ENCODE measurements around the gene CD58. TPM values are rescaled to one million over a fixed set of nuclear protein-coding genes. Genes with fewer than 3 reads are reported as not detected.

CD58 gene
- total RNA-seq, 2 donors from 2014 or later: 15.4 to 32.7 TPM

- peak overlapping the region; percentile 70 for H3K27ac Mint-ChIP-seq
- H3K4me3 Mint-ChIP-seq: peak overlapping the region; percentile 4 to 70
Observed at GRCh38 chr1:116560704-116561490, 9.9 kb downstream of the CD58 start.

GRCh38 chr1:116559304-116559761, 11.5 kb downstream of the CD58 start:
- no peak for ATAC-seq (replicated peaks in 1 of 2)
- H3K27me3 Mint-ChIP-seq (ENCODE audit: low read depth): no peaks in the 10 kb centered on the region
- peaks cover 14 to 19% of the 10 kb centered on the region in 2 donors for H3K36me3 Mint-ChIP-seq (ENCODE audit: insufficient read depth in 2 of 2)

More at GRCh38 chr1:116560704-116561490, 9.9 kb downstream of the CD58 start:
- ATAC-seq (replicated peaks in 1 of 2): no peak
- H3K36me3 Mint-ChIP-seq (ENCODE audit: insufficient read depth in 2 of 2): peaks cover 20 to 27% of the 10 kb centered on the region in 2 donors
- peaks cover 4 to 9% of the 10 kb centered on the region in 2 donors for H3K9me3 Mint-ChIP-seq
- DNase-seq: no peak
- no peaks in the 10 kb centered on the region for H3K27me3 Mint-ChIP-seq (ENCODE audit: low read depth)
- peaks cover 83% of the 10 kb centered on the region for H3K4me1 Mint-ChIP-seq (ENCODE audit: low read depth)

GRCh38 chr1:116558571-116558970, 12.3 kb downstream of the CD58 start:
- H3K4me3 Mint-ChIP-seq: peak overlapping the region; percentile 64 to 82
- H3K9me3 Mint-ChIP-seq: peaks cover 0 to 4% of the 10 kb centered on the region in 2 donors
- H3K36me3 Mint-ChIP-seq (ENCODE audit: insufficient read depth in 2 of 2): peaks cover 10 to 13% of the 10 kb centered on the region in 2 donors
- peaks cover 87% of the 10 kb centered on the region for H3K4me1 Mint-ChIP-seq (ENCODE audit: low read depth)
- DNase-seq (no peak), ATAC-seq (replicated peaks in 1 of 2) (no peak)
- H3K27ac Mint-ChIP-seq: peak overlapping the region; percentile 90
- no peaks in the 10 kb centered on the region for H3K27me3 Mint-ChIP-seq (ENCODE audit: low read depth)

More at GRCh38 chr1:116559304-116559761, 11.5 kb downstream of the CD58 start:
- peak overlapping the region; percentile 55 to 82 for H3K4me3 Mint-ChIP-seq
- peak overlapping the region; percentile 90 for H3K27ac Mint-ChIP-seq
- peaks cover 4 to 8% of the 10 kb centered on the region in 2 donors for H3K9me3 Mint-ChIP-seq
- no peak for DNase-seq
- H3K4me1 Mint-ChIP-seq (ENCODE audit: low read depth): peaks cover 87% of the 10 kb centered on the region

- DNase-seq: no peak
Observed at GRCh38 chr1:116558140-116558549, 12.7 kb downstream of the CD58 start.

GRCh38 chr1:116557323-116557878, 13.4 kb downstream of the CD58 start:
- Mint-ChIP-seq H3K36me3 (ENCODE audit: insufficient read depth in 2 of 2) (peaks cover 4 to 7% of the 10 kb centered on the region in 2 donors), H3K9me3 (peaks cover 0 to 1% of the 10 kb centered on the region in 2 donors), H3K27ac (peak overlapping the region; percentile 90), H3K27me3 (ENCODE audit: low read depth) (no peaks in the 10 kb centered on the region), H3K4me3 (peak overlapping the region; percentile 64 to 82), H3K4me1 (ENCODE audit: low read depth) (peaks cover 88% of the 10 kb centered on the region)
- ATAC-seq (replicated peaks in 1 of 2): no peak
- DNase-seq: no peak

More at GRCh38 chr1:116558140-116558549, 12.7 kb downstream of the CD58 start:
- Mint-ChIP-seq H3K9me3 (peaks cover 0 to 4% of the 10 kb centered on the region in 2 donors), H3K4me1 (ENCODE audit: low read depth) (peaks cover 91% of the 10 kb centered on the region), H3K4me3 (peak overlapping the region; percentile 64 to 82), H3K27ac (peak overlapping the region; percentile 90), H3K36me3 (ENCODE audit: insufficient read depth in 2 of 2) (peaks cover 10 to 12% of the 10 kb centered on the region in 2 donors), H3K27me3 (ENCODE audit: low read depth) (no peaks in the 10 kb centered on the region)
- peak in 1 of 2 donors; percentile 25 for ATAC-seq (replicated peaks in 1 of 2)

- H3K4me3 Mint-ChIP-seq: peak overlapping the region; percentile 0 to 11
- H3K36me3 Mint-ChIP-seq (ENCODE audit: insufficient read depth in 2 of 2): peaks cover 2 to 8% of the 10 kb centered on the region in 2 donors
- H3K27ac Mint-ChIP-seq: peak overlapping the region; percentile 14
- peaks cover 88% of the 10 kb centered on the region for H3K4me1 Mint-ChIP-seq (ENCODE audit: low read depth)
- ATAC-seq (replicated peaks in 1 of 2): peak; percentile 95 to 97
- no peaks in the 10 kb centered on the region for H3K27me3 Mint-ChIP-seq (ENCODE audit: low read depth)
- DNase-seq: peak; percentile 81 to 89
- no peaks in the 10 kb centered on the region for H3K9me3 Mint-ChIP-seq
Observed at GRCh38 chr1:116556289-116557006, 14.4 kb downstream of the CD58 start.

- no peaks in the 10 kb centered on the region for H3K27me3 Mint-ChIP-seq (ENCODE audit: low read depth)
- H3K4me1 Mint-ChIP-seq (ENCODE audit: low read depth): peaks cover 84% of the 10 kb centered on the region
- peak overlapping the region; percentile 49 for H3K27ac Mint-ChIP-seq
- H3K9me3 Mint-ChIP-seq: no peaks in the 10 kb centered on the region
- peak overlapping the region in 1 of 2 donors; percentile 31 for H3K4me3 Mint-ChIP-seq
- peaks cover 2 to 13% of the 10 kb centered on the region in 2 donors for H3K36me3 Mint-ChIP-seq (ENCODE audit: insufficient read depth in 2 of 2)
- ATAC-seq (replicated peaks in 1 of 2) (no peak), DNase-seq (no peak)
Observed at GRCh38 chr1:116554924-116555323, 15.9 kb downstream of the CD58 start.

GRCh38 chr1:116553386-116554115, 17.3 kb downstream of the CD58 start:
- no peak for DNase-seq
- ATAC-seq (replicated peaks in 1 of 2): no peak
- no peaks in the 10 kb centered on the region for H3K27me3 Mint-ChIP-seq (ENCODE audit: low read depth)
- H3K27ac Mint-ChIP-seq: peak overlapping the region; percentile 6
- H3K36me3 Mint-ChIP-seq (ENCODE audit: insufficient read depth in 2 of 2): peaks cover 2 to 11% of the 10 kb centered on the region in 2 donors
- peak overlapping the region; percentile 23 to 27 for H3K4me3 Mint-ChIP-seq
- H3K4me1 Mint-ChIP-seq (ENCODE audit: low read depth): peaks cover 78% of the 10 kb centered on the region
- no peaks in the 10 kb centered on the region for H3K9me3 Mint-ChIP-seq

- Mint-ChIP-seq H3K27ac (peak overlapping the region; percentile 94), H3K27me3 (ENCODE audit: low read depth) (no peaks in the 10 kb centered on the region), H3K36me3 (ENCODE audit: insufficient read depth in 2 of 2) (peaks cover 21 to 29% of the 10 kb centered on the region in 2 donors), H3K4me1 (ENCODE audit: low read depth) (peaks cover 77% of the 10 kb centered on the region), H3K4me3 (peak overlapping the region; percentile 82 to 86), H3K9me3 (no peaks in the 10 kb centered on the region)
- DNase-seq (no peak), ATAC-seq (replicated peaks in 1 of 2) (peak in 1 of 2 donors; percentile 48)
Observed at GRCh38 chr1:116546354-116546977, 24.4 kb downstream of the CD58 start.

GRCh38 chr1:116545359-116545705, 25.5 kb downstream of the CD58 start:
- Mint-ChIP-seq H3K36me3 (ENCODE audit: insufficient read depth in 2 of 2) (peaks cover 25 to 29% of the 10 kb centered on the region in 2 donors), H3K9me3 (no peaks in the 10 kb centered on the region), H3K4me3 (peak overlapping the region; percentile 82 to 86), H3K27me3 (ENCODE audit: low read depth) (no peaks in the 10 kb centered on the region), H3K27ac (peak overlapping the region; percentile 94), H3K4me1 (ENCODE audit: low read depth) (peaks cover 73% of the 10 kb centered on the region)
- peak; percentile 11 to 12 for ATAC-seq (replicated peaks in 1 of 2)
- no peak for DNase-seq

- Mint-ChIP-seq H3K27ac (peak overlapping the region; percentile 94), H3K4me1 (ENCODE audit: low read depth) (peaks cover 77% of the 10 kb centered on the region), H3K4me3 (peak overlapping the region; percentile 82 to 86), H3K36me3 (ENCODE audit: insufficient read depth in 2 of 2) (peaks cover 27 to 30% of the 10 kb centered on the region in 2 donors), H3K27me3 (ENCODE audit: low read depth) (no peaks in the 10 kb centered on the region), H3K9me3 (no peaks in the 10 kb centered on the region)
- ATAC-seq (replicated peaks in 1 of 2) (peak; percentile 66 to 68), DNase-seq (peak; percentile 36)
Observed at GRCh38 chr1:116544588-116545358, 26.1 kb downstream of the CD58 start.

Measured in activated T-cell treated with anti-CD3 and anti-CD28 coated beads, Interleukin-2, amount 50 U/mL, for 72 hours (primary cell).